Upper lobe of right lung (tissue), 1 donor: ENCODE results near the gene AKNA. TPM values are rescaled to one million over a fixed set of nuclear protein-coding genes. Genes with fewer than 3 reads are reported as not detected.

Experiments used
- ATAC-seq: fragments of 200-7000 bp; cut with Tn5 transposase; one replicate; pipeline ENCODE4 v1.9.1; 2020; ENCODE audit warnings: mild to moderate bottlenecking, moderate library complexity
- DNase-seq: peaks from one replicate; pipeline ENCODE4 v3.0.0-alpha.2; 2020
- H3K27ac ChIP-seq: fragments of 200-600 bp; one replicate; pipeline ENCODE4 v1.8.0; 2022
- H3K27me3 ChIP-seq: fragments of 200-600 bp; one replicate; pipeline ENCODE4 v1.8.0; 2022; ENCODE audit warnings: mild to moderate bottlenecking
- H3K36me3 ChIP-seq: fragments of 200-600 bp; one replicate; pipeline ENCODE4 v1.8.0; 2022
- H3K4me1 ChIP-seq: fragments of 200-600 bp; one replicate; pipeline ENCODE4 v1.8.0; 2022
- H3K4me3 ChIP-seq: fragments of 200-600 bp; one replicate; pipeline ENCODE4 v1.8.0; 2022; ENCODE audit warnings: mild to moderate bottlenecking
- H3K9me3 ChIP-seq: fragments of 200-600 bp; one replicate; pipeline ENCODE4 v1.8.0; 2022
- intact Hi-C: fragments of 100-400 bp; cut with DNase I; formaldehyde crosslinking; loops from one replicate; pipeline ENCODE4 v1.11.0; 2022
- total RNA-seq: library from RNA; stranded (reverse); fragmentation: NEBNext Ultra II Directional; extraction: Animal tissue kit (Norgen Biotek cat#: 25700); gene quantifications from one replicate; pipeline ENCODE4 v1.2.1, GENCODE V29; 2021
- TF ChIP-seq, protein P1 (sequence below): fragments of 200-600 bp; IDR thresholded peaks from one replicate; pipeline ENCODE4 v1.8.0; 2022; ENCODE audit warnings: antibody characterized with exemption
- donor health status: DM: no; HTN: yes; CAD: no; lungs with severe emphysema.

Gene AKNA
- total RNA-seq, 1 donor from 2014 or later, result 54.7 TPM

- H3K9me3 ChIP-seq, result no peaks in the 10 kb centered on the region
- intact Hi-C loops, result no loop called here
These were observed 44.9 kb downstream of the AKNA start for GRCh38 chr9:114342755-114343440.

GRCh38 chr9:114341991-114342390 lies 45.8 kb downstream of the AKNA start:
- no peak for ATAC-seq
- intact Hi-C loops, result no loop called here
- TF ChIP-seq, protein P1, sequence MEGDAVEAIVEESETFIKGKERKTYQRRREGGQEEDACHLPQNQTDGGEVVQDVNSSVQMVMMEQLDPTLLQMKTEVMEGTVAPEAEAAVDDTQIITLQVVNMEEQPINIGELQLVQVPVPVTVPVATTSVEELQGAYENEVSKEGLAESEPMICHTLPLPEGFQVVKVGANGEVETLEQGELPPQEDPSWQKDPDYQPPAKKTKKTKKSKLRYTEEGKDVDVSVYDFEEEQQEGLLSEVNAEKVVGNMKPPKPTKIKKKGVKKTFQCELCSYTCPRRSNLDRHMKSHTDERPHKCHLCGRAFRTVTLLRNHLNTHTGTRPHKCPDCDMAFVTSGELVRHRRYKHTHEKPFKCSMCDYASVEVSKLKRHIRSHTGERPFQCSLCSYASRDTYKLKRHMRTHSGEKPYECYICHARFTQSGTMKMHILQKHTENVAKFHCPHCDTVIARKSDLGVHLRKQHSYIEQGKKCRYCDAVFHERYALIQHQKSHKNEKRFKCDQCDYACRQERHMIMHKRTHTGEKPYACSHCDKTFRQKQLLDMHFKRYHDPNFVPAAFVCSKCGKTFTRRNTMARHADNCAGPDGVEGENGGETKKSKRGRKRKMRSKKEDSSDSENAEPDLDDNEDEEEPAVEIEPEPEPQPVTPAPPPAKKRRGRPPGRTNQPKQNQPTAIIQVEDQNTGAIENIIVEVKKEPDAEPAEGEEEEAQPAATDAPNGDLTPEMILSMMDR, result no peak

More at GRCh38 chr9:114342755-114343440, 44.9 kb downstream of the AKNA start:
- peaks cover 97% of the 10 kb centered on the region for H3K36me3 ChIP-seq
- DNase-seq (peak; percentile 15), ATAC-seq (no peak)
- H3K27me3 ChIP-seq, result no peaks in the 10 kb centered on the region
- H3K4me1 ChIP-seq, result no peaks in the 10 kb centered on the region
- TF ChIP-seq, protein P1, result no peak
- no peak overlapping the region for H3K27ac ChIP-seq
- H3K4me3 ChIP-seq, result no peak overlapping the region

GRCh38 chr9:114341152-114341830 lies 46.5 kb downstream of the AKNA start:
- intact Hi-C loops, result no loop called here
- DNase-seq (no peak), ATAC-seq (no peak)
- Histone ChIP-seq H3K4me3 (no peak overlapping the region), H3K9me3 (no peaks in the 10 kb centered on the region), H3K27ac (no peak overlapping the region), H3K36me3 (peaks cover 97% of the 10 kb centered on the region), H3K27me3 (no peaks in the 10 kb centered on the region), H3K4me1 (no peaks in the 10 kb centered on the region)
- TF ChIP-seq, protein P1, result no peak

More at GRCh38 chr9:114341991-114342390, 45.8 kb downstream of the AKNA start:
- no peaks in the 10 kb centered on the region for H3K27me3 ChIP-seq
- H3K36me3 ChIP-seq, result peaks cover 97% of the 10 kb centered on the region
- H3K4me3 ChIP-seq, result no peak overlapping the region
- no peak overlapping the region for H3K27ac ChIP-seq
- no peak for DNase-seq
- no peaks in the 10 kb centered on the region for H3K4me1 ChIP-seq
- no peaks in the 10 kb centered on the region for H3K9me3 ChIP-seq

DNA sequence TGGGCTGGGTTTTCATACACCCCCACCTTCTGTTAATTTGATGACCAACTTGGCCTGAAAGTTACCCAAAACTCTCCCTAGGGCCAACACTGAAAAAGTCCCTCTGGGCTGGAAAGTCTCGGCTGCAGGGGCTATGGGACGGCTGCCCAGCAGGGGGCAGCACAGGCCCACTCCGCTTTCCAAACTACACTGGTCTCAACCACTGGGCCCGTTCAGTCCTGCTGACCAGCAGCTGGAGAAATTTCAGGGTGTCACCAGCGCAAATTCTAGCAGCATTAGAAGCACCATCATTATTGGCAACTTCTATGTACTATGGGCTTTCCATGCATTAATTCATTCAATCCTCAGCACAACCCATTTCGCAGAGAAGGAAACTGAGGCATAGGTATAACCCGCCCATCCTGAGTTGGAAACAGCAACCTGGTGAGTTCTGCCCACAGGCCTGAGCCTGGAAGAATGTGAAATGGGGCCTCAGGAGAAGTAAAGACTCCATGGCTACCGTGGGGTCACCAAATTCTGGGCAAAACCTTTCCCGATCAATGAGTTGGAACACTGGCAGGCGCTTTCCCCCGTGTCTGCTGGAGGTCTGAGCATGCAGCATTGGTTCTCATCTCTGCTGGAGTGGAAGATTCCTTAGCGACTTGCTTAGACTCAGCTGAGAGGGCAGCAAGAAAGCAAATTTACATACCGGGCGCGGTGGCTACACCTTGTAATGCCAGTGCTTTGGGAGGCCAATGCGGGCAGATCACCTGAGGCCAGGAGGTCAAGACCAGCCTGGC lies 48.5 kb downstream of the AKNA start:
- ATAC-seq (peak; percentile 75), DNase-seq (peak; percentile 79)
- Histone ChIP-seq H3K27me3 (no peaks in the 10 kb centered on the region), H3K9me3 (no peaks in the 10 kb centered on the region), H3K4me3 (no peak overlapping the region), H3K4me1 (no peaks in the 10 kb centered on the region), H3K36me3 (peaks cover 88% of the 10 kb centered on the region), H3K27ac (no peak overlapping the region)
- TF ChIP-seq, protein P1, result peak; percentile 81
- intact Hi-C loops, result no loop called here

- Histone ChIP-seq H3K4me3 (no peak overlapping the region), H3K27me3 (no peaks in the 10 kb centered on the region), H3K27ac (no peak overlapping the region), H3K4me1 (no peaks in the 10 kb centered on the region), H3K36me3 (peaks cover 77% of the 10 kb centered on the region), H3K9me3 (no peaks in the 10 kb centered on the region)
- TF ChIP-seq, protein P1, result no peak
- intact Hi-C loops, result no loop called here
- ATAC-seq, result no peak
- no peak for DNase-seq
These were observed 49.6 kb downstream of the AKNA start for GRCh38 chr9:114338187-114338586.
